GM21423 (cell line): Measurements from ENCODE around the gene PFN4.

Experiments
- ATAC-seq: cut with Tn5 transposase; IDR thresholded peaks from one replicate; pipeline ENCODE4 v1.9.1; 2021; ENCODE audit warnings: mild to moderate bottlenecking, moderate library complexity; ENCODE audit not compliant: unreplicated experiment

Gene PFN4

GRCh38 chr2:24082787-24083566 is 40.2 kb downstream of the PFN4 start:
- no peak for ATAC-seq

GRCh38 chr2:24080701-24081100 is 42.4 kb downstream of the PFN4 start:
- no peak for ATAC-seq

- no peak for ATAC-seq
Measured at GRCh38 chr2:24077879-24078278, 45.3 kb downstream of the PFN4 start.

GRCh38 chr2:24077535-24077877 is 45.6 kb downstream of the PFN4 start:
- no peak for ATAC-seq

- no peak for ATAC-seq
Measured at GRCh38 chr2:24076849-24077534, 46.1 kb downstream of the PFN4 start.

- peak; percentile 96 for ATAC-seq
Measured at GRCh38 chr2:24075915-24076848, 47.0 kb downstream of the PFN4 start, which contains the start of gene SF3B6. Gene SF3B6 (minus strand): TSS chr2:24076326. CDS start chr2:24076229, 97 bp downstream.

GRCh38 chr2:24075259-24075658 is 47.9 kb downstream of the PFN4 start:
- no peak for ATAC-seq

- no peak for ATAC-seq
Measured at GRCh38 chr2:24073816-24074215, 49.3 kb downstream of the PFN4 start.

GRCh38 chr2:24072259-24072658 is 50.9 kb downstream of the PFN4 start:
- no peak for ATAC-seq

- ATAC-seq: no peak
Measured at GRCh38 chr2:24065341-24065740, 57.8 kb downstream of the PFN4 start.
